Activated CD4-positive, alpha-beta T cell treated with anti-CD3 and anti-CD28 coated beads, Interleukin-2, amount 10 ng/mL, durations not matched to agents 24 days and 14 days (primary cell): Measurements from ENCODE around the gene ASIC4. TPM values are rescaled to one million over a fixed set of nuclear protein-coding genes. Genes with fewer than 3 reads are reported as not detected.

Source experiments
- DNase-seq: peaks from one replicate; pipeline ENCODE4 v3.0.0; 2022
- H3K27ac Mint-ChIP-seq: one replicate; pipeline ENCODE4 v1.8.0; 2022; ENCODE audit warnings: mild to moderate bottlenecking, mixed read lengths
- H3K27me3 Mint-ChIP-seq: one replicate; pipeline ENCODE4 v1.8.0; 2022; ENCODE audit warnings: mixed read lengths
- H3K36me3 Mint-ChIP-seq: one replicate; pipeline ENCODE4 v1.8.0; 2022; ENCODE audit warnings: low read depth, mild to moderate bottlenecking, mixed read lengths
- H3K4me1 Mint-ChIP-seq: one replicate; pipeline ENCODE4 v1.8.0; 2021; ENCODE audit warnings: mixed read lengths
- H3K4me3 Mint-ChIP-seq: one replicate; pipeline ENCODE4 v1.8.0; 2022; ENCODE audit warnings: mild to moderate bottlenecking, moderate library complexity, mixed read lengths
- H3K9me3 Mint-ChIP-seq: one replicate; pipeline ENCODE4 v1.8.0; 2021; ENCODE audit warnings: mixed read lengths
- intact Hi-C: fragments of 100-400 bp; cut with micrococcal nuclease; formaldehyde crosslinking; loops from one replicate; pipeline ENCODE4 v1.15.1; 2023
- total RNA-seq: library from RNA; stranded (reverse); gene quantifications from 2 replicates; pipeline ENCODE4 v1.2.3, GENCODE V29; 2022

ASIC4 gene
- total RNA-seq, 1 donor from 2014 or later, result not detected

GRCh38 chr2:219536967-219537366 lies 22.7 kb downstream of the ASIC4 start:
- H3K36me3 Mint-ChIP-seq, result peaks cover 11% of the 10 kb centered on the region
- H3K4me1 Mint-ChIP-seq, result peaks cover 3% of the 10 kb centered on the region
- H3K27ac Mint-ChIP-seq, result no peak overlapping the region
- DNase-seq, result no peak
- H3K27me3 Mint-ChIP-seq, result peaks cover 7% of the 10 kb centered on the region
- H3K9me3 Mint-ChIP-seq, result no peaks in the 10 kb centered on the region
- H3K4me3 Mint-ChIP-seq, result no peak overlapping the region
- intact Hi-C loops, result no loop called here

GRCh38 chr2:219537657-219538488 lies 23.6 kb downstream of the ASIC4 start:
- H3K4me1 Mint-ChIP-seq, result peaks cover 10% of the 10 kb centered on the region
- H3K27me3 Mint-ChIP-seq, result peaks cover 3% of the 10 kb centered on the region
- H3K36me3 Mint-ChIP-seq, result peaks cover 11% of the 10 kb centered on the region
- H3K27ac Mint-ChIP-seq, result no peak overlapping the region
- DNase-seq, result no peak
- intact Hi-C loops, result no loop called here
- H3K9me3 Mint-ChIP-seq, result no peaks in the 10 kb centered on the region
- no peak overlapping the region for H3K4me3 Mint-ChIP-seq

DNA sequence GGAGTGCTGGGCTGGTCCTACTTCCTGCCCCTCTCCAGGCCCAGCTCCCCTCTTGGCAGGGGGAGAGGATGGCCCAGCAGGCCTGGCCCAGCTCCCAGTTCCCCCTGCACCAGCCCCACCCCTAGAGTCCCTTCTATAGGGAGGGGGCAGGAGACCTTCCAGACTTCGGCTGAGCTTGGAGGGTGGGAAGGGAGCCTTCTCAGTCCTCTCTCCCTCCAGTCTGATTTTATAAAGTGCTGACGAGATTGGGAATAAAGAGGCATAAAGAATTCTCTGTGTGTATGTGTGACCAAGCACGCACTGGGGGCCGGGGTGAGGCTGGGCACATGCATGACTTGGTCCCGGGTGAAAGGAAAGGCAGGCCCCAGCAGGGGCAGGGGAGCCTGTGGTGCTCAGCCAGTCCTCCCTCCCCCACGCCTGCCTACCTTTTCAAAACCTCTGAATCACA lies 24.2 kb downstream of the ASIC4 start:
- Mint-ChIP-seq H3K9me3 (no peaks in the 10 kb centered on the region), H3K27ac (no peak overlapping the region), H3K4me3 (no peak overlapping the region), H3K27me3 (peaks cover 3% of the 10 kb centered on the region), H3K4me1 (peaks cover 10% of the 10 kb centered on the region), H3K36me3 (peaks cover 11% of the 10 kb centered on the region)
- no peak for DNase-seq
- intact Hi-C loops, result no loop called here

GRCh38 chr2:219538956-219539788 lies 24.9 kb downstream of the ASIC4 start:
- H3K27ac Mint-ChIP-seq, result no peak overlapping the region
- no peak for DNase-seq
- no peak overlapping the region for H3K4me3 Mint-ChIP-seq
- H3K27me3 Mint-ChIP-seq, result peaks cover 3% of the 10 kb centered on the region
- H3K36me3 Mint-ChIP-seq, result peaks cover 11% of the 10 kb centered on the region
- intact Hi-C loops, result no loop called here
- no peaks in the 10 kb centered on the region for H3K9me3 Mint-ChIP-seq
- peaks cover 11% of the 10 kb centered on the region for H3K4me1 Mint-ChIP-seq

GRCh38 chr2:219539926-219540678 lies 25.8 kb downstream of the ASIC4 start:
- no peaks in the 10 kb centered on the region for H3K9me3 Mint-ChIP-seq
- no peak for DNase-seq
- H3K27me3 Mint-ChIP-seq, result peaks cover 12% of the 10 kb centered on the region
- intact Hi-C loops, result loop anchor here (5.0 kb wide), 2 partner anchors 263 to 1268 kb away; partner anchors contain the start of genes AAMP, DNAJB2 and PNKD
- H3K27ac Mint-ChIP-seq, result no peak overlapping the region
- H3K4me1 Mint-ChIP-seq, result peaks cover 17% of the 10 kb centered on the region
- peaks cover 11% of the 10 kb centered on the region for H3K36me3 Mint-ChIP-seq
- no peak overlapping the region for H3K4me3 Mint-ChIP-seq

DNA sequence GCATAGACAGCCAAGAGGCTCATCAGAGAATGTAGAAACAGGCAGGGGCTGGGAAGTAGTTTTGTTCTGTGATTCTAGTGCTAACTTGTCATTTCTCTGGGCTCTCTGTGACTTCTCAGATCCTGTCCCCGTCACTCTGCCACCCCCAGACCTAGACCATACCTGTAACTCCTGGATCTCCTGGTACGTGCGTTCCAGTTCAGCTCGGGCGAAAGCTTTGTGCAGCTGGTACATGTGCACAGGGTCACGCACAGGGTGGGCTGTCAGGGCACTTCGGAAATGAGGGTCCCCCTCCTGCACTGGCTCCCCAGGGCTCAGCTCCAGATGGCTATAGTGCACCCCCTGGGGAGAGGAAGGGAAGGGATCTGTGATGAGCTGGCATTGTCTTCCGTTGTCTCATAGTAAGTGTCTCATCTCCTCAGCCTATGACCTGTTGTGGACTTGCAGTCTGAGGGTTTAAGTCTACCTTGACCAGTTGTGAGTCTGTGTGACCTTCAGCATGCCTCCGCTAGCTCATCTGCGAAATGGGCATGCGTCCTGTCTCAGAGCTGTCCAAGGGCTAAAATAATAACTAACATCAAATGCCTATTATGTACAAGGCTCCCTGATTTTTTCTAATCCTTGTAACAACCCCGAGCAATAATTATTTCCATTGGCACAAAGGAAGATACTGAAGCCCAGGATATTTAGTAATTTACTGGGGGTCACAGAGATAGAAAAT lies 26.7 kb downstream of the ASIC4 start:
- no peak overlapping the region for H3K27ac Mint-ChIP-seq
- peak overlapping the region; percentile 89 for H3K4me3 Mint-ChIP-seq
- intact Hi-C loops, result loop anchor here (1.0 to 5.0 kb wide), 4 partner anchors 101 to 1269 kb away; partner anchors contain the start of genes AAMP, DNAJB2 and PNKD
- H3K36me3 Mint-ChIP-seq, result peaks cover 11% of the 10 kb centered on the region
- peaks cover 17% of the 10 kb centered on the region for H3K4me1 Mint-ChIP-seq
- H3K9me3 Mint-ChIP-seq, result no peaks in the 10 kb centered on the region
- peaks cover 11% of the 10 kb centered on the region for H3K27me3 Mint-ChIP-seq
- no peak for DNase-seq

- Mint-ChIP-seq H3K9me3 (no peaks in the 10 kb centered on the region), H3K27me3 (peaks cover 16% of the 10 kb centered on the region), H3K27ac (no peak overlapping the region), H3K36me3 (peaks cover 11% of the 10 kb centered on the region), H3K4me3 (peak overlapping the region; percentile 89), H3K4me1 (peaks cover 17% of the 10 kb centered on the region)
- DNase-seq, result peak; percentile 96
- intact Hi-C loops, result loop anchor here (1.0 to 5.0 kb wide), 4 partner anchors 101 to 1269 kb away; partner anchors contain the start of genes AAMP, DNAJB2 and PNKD
These were observed 27.4 kb downstream of the ASIC4 start for GRCh38 chr2:219541611-219542180.

DNA sequence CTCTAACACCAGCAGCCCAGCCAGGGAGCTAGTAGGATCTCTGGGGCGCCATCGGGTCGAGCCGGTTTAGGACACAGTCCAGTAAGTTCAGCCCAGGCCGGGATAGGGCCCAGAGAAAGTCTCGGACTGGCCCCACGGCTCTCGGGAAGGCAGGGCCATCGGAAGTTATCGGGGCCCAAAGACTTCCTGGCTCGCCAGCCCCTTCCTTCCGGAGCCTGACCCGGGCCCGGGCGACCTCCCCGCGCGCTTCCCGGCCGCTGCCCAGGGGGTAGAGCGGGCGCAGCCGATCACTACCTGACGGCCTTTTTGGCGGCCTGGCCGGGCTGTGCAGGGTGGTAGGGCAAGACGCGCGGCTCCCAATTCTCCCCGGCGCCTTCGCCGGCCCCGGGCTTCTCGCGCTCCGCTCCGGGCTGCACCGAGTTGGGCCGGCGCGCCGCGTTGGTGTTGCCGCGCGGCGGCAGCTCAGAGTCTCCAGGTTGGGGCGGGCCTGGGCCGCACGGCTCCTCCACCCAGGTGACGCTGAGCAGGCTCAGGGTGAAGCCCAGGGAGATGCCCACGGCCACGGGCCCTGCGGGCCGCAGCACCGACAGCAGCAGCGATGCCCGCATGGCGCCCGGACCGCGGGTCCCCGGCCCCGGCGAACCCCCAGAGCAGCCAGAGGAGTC lies 28.8 kb downstream of the ASIC4 start:
- Mint-ChIP-seq H3K36me3 (peaks cover 11% of the 10 kb centered on the region), H3K27ac (peak overlapping the region; percentile 67), H3K4me1 (peaks cover 17% of the 10 kb centered on the region), H3K4me3 (peak overlapping the region; percentile 89), H3K9me3 (no peaks in the 10 kb centered on the region), H3K27me3 (peaks cover 18% of the 10 kb centered on the region)
- DNase-seq, result no peak
- intact Hi-C loops, result loop anchor here (1.0 to 5.0 kb wide), 8 partner anchors 9 to 1271 kb away; partner anchors contain the start of genes AAMP, DNAJB2, GMPPA and PNKD

DNA sequence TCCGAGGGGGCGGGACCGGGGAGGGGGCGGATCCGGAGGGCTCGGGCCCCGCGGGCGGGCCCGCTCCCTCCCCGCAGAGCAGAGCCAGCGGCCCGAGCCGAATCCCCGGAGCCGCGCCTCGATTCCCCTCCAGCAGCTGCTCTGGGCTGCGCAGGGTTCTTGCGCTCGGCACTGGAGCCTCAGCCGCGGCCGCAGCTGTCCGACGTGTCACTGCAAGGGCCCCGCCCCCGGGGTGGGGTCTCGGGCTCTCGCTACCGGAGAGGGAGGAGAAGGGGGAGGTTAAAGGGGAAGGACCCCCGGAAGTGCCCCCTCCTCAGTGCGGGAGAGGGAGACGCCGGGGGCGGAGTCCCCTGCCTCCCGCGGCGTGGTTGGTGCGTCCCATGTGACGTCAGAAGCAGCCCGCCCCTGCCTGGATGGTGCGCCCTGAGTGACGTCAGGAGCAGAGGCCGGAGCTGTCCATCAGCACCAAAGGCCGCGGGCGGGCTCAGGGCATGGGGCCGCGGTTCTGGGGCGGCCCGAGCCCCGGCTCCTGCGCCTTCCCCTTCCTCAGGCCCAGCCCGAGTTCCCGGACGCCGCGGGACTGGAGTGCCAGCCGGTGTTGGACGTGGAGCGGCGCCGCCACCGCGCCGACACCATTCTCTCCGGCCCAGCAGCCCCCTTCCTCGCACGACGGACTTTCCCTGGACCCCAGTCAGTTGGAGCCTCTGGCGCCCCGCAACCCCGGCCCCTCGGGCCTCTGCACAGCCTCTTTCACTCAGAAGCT lies 29.5 kb downstream of the ASIC4 start, which contains the start of the genes CHPF and TMEM198:
CHPF (minus strand) TSS at position 214 of the 763 bp plus-strand sequence. CDS start 271 bp downstream, outside the sequence.
TMEM198 (plus strand) TSS at position 433 of the 763 bp plus-strand sequence. CDS start 700 bp downstream, outside the sequence.
- H3K4me3 Mint-ChIP-seq, result peak within 1 kb of the TSS; percentile 89
- peaks cover 8% of the 10 kb centered on the region for H3K36me3 Mint-ChIP-seq
- intact Hi-C loops, result loop anchor here (1.0 to 5.0 kb wide), 8 partner anchors 9 to 1271 kb away; partner anchors contain the start of genes AAMP, DNAJB2, GMPPA and PNKD
- DNase-seq, result peak; percentile 99
- no peaks in the 10 kb centered on the region for H3K9me3 Mint-ChIP-seq
- peaks cover 17% of the 10 kb centered on the region for H3K4me1 Mint-ChIP-seq
- peaks cover 18% of the 10 kb centered on the region for H3K27me3 Mint-ChIP-seq
- H3K27ac Mint-ChIP-seq, result peak within 1 kb of the TSS; percentile 75

GRCh38 chr2:219544567-219544966 lies 30.3 kb downstream of the ASIC4 start:
- H3K4me3 Mint-ChIP-seq, result peak overlapping the region; percentile 89
- DNase-seq, result no peak
- peaks cover 17% of the 10 kb centered on the region for H3K4me1 Mint-ChIP-seq
- no peaks in the 10 kb centered on the region for H3K9me3 Mint-ChIP-seq
- peak overlapping the region; percentile 58 for H3K27ac Mint-ChIP-seq
- intact Hi-C loops, result loop anchor here (5.0 kb wide), 2 partner anchors 267 to 1272 kb away; partner anchors contain the start of genes AAMP, DNAJB2 and PNKD
- H3K27me3 Mint-ChIP-seq, result peaks cover 18% of the 10 kb centered on the region
- H3K36me3 Mint-ChIP-seq, result peaks cover 4% of the 10 kb centered on the region

- Mint-ChIP-seq H3K4me3 (peak overlapping the region; percentile 89), H3K27ac (no peak overlapping the region), H3K27me3 (peaks cover 18% of the 10 kb centered on the region), H3K9me3 (no peaks in the 10 kb centered on the region), H3K36me3 (peaks cover 3% of the 10 kb centered on the region), H3K4me1 (peaks cover 17% of the 10 kb centered on the region)
- intact Hi-C loops, result no loop called here
- no peak for DNase-seq
These were observed 31.1 kb downstream of the ASIC4 start for GRCh38 chr2:219545295-219545942.
